Stomach smooth muscle (tissue), 2 donors: Measurements from ENCODE around the gene ST8SIA6.
"Not testable (repeated sequence)": the region's sequence is repeated elsewhere in the genome, so short reads cannot be mapped to it uniquely, and the experiment has no call there.

Experiments used
- H3K27ac ChIP-seq: one replicate; pipeline ENCODE4 v1.7.0; 2013; ENCODE audit warnings: mild to moderate bottlenecking, low read length, inconsistent platforms
- H3K27me3 ChIP-seq, 2 donors: one replicate each; pipeline ENCODE4 v1.7.0; 2013; ENCODE audit warnings: low read length in 2 of 2; ENCODE audit not compliant: insufficient read depth in 2 of 2, control insufficient read depth in 1 of 2
- H3K36me3 ChIP-seq, 2 donors: one replicate each; pipeline ENCODE4 v1.7.0; 2013; ENCODE audit warnings: low read length in 2 of 2; ENCODE audit not compliant: control insufficient read depth in 2 of 2, insufficient read depth in 2 of 2
- H3K4me1 ChIP-seq: one replicate; pipeline ENCODE4 v1.7.0; 2013; ENCODE audit warnings: low read length; ENCODE audit not compliant: control insufficient read depth, insufficient read depth
- H3K4me3 ChIP-seq, 2 donors: one replicate each; pipeline ENCODE4 v1.7.0; 2013; ENCODE audit warnings: low read length in 2 of 2
- H3K9ac ChIP-seq, 2 donors: one replicate each; pipeline ENCODE4 v1.7.0; 2013; ENCODE audit warnings: low read length in 2 of 2, mild to moderate bottlenecking in 1 of 2
- H3K9me3 ChIP-seq, 2 donors: one replicate each; pipeline ENCODE4 v1.7.0; 2013; ENCODE audit warnings: low read length in 2 of 2; ENCODE audit not compliant: control insufficient read depth in 2 of 2
- donor health status: healthy.
- donor health status: Pancreatic carcinoma.

Gene ST8SIA6

GRCh38 chr10:17436578-17436977 lies 17.8 kb downstream of the ST8SIA6 start:
- not testable (repeated sequence) for H3K4me3 ChIP-seq, H3K27me3 ChIP-seq, H3K4me1 ChIP-seq

GRCh38 chr10:17435953-17436352 lies 18.4 kb downstream of the ST8SIA6 start:
- Histone ChIP-seq H3K9me3 (no peaks in the 10 kb centered on the region), H3K27me3 (peaks cover 8 to 10% of the 10 kb centered on the region in 2 donors), H3K27ac (no peak overlapping the region), H3K36me3 (no peaks in the 10 kb centered on the region), H3K4me3 (no peak overlapping the region), H3K9ac (no peak overlapping the region), H3K4me1 (no peaks in the 10 kb centered on the region)

More at GRCh38 chr10:17436578-17436977, 17.8 kb downstream of the ST8SIA6 start:
- not testable (repeated sequence) for H3K36me3 ChIP-seq, H3K9me3 ChIP-seq, H3K27ac ChIP-seq, H3K9ac ChIP-seq

GRCh38 chr10:17435187-17435586 lies 19.2 kb downstream of the ST8SIA6 start:
- Histone ChIP-seq H3K9ac (no peak overlapping the region), H3K9me3 (no peaks in the 10 kb centered on the region), H3K36me3 (no peaks in the 10 kb centered on the region), H3K27me3 (peaks cover 8 to 10% of the 10 kb centered on the region in 2 donors), H3K4me3 (no peak overlapping the region), H3K4me1 (no peaks in the 10 kb centered on the region), H3K27ac (no peak overlapping the region)

DNA sequence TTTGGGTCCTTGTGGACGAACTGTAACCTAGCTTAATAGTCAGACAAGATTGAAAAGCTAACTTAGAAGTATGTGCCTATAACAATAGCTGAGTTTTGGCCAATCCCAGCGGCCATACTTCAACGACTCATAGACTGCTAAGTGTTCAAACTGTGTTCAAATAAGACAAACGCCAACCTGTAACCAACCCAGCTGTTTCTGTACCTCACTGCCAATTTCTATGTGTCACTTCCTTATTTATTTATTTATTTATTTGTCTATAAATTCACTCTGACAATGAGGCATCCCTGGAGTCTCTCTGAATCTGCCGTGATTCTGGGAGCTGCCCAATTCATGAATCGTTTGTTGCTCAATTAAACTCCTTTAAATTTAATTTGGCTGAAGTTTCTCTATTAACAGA lies 21.7 kb downstream of the ST8SIA6 start:
- Histone ChIP-seq H3K36me3 (no peaks in the 10 kb centered on the region), H3K4me3 (no peak overlapping the region), H3K4me1 (no peaks in the 10 kb centered on the region), H3K27ac (no peak overlapping the region), H3K27me3 (peaks cover 8 to 10% of the 10 kb centered on the region in 2 donors), H3K9me3 (no peaks in the 10 kb centered on the region), H3K9ac (no peak overlapping the region)

- Histone ChIP-seq H3K9ac (no peak overlapping the region), H3K9me3 (no peaks in the 10 kb centered on the region), H3K4me3 (no peak overlapping the region), H3K27ac (no peak overlapping the region), H3K36me3 (no peaks in the 10 kb centered on the region), H3K4me1 (no peaks in the 10 kb centered on the region), H3K27me3 (peaks cover 8 to 10% of the 10 kb centered on the region in 2 donors)
These were observed 22.5 kb downstream of the ST8SIA6 start for GRCh38 chr10:17431871-17432311.

DNA sequence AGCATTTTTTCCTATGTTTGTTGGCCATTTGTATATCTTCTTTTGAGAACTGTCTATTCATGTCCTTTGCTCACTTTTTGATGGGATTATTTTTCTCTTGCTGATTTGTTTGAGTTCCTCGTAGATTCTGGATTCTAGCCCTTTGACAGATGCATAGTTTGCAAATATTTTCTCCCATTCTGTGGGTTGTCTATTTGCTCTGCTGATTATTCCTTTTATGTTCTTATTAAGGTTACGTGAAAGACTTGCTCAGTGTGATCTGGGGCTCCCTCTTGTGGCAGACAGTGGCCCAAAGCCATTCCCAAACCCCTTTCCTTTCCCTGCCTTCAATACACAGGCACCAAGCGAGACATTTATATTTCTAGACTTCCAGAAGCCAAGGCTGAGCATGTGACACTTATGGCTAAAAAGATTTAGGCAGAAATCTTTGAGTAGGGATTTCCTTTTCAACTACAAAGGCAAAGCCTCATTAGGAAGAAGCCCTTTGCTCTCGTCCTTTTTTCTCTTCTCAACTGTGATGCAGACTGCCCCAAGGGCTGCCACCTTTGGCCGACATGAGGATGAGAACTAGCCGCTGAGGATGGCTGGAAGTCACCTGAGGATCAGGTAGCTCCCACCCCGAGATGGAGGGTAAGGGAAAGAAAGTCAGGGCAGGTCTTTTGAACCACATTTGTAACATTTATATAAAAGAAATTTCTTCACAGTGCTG lies 23.6 kb downstream of the ST8SIA6 start:
- no peaks in the 10 kb centered on the region for H3K36me3 ChIP-seq
- H3K27ac ChIP-seq: no peak overlapping the region
- no peak overlapping the region for H3K9ac ChIP-seq
- no peaks in the 10 kb centered on the region for H3K4me1 ChIP-seq
- H3K27me3 ChIP-seq: peaks cover 9 to 10% of the 10 kb centered on the region in 2 donors
- H3K9me3 ChIP-seq: no peaks in the 10 kb centered on the region
- no peak overlapping the region for H3K4me3 ChIP-seq

GRCh38 chr10:17429490-17429889 lies 24.9 kb downstream of the ST8SIA6 start:
- no peak overlapping the region for H3K9ac ChIP-seq
- H3K9me3 ChIP-seq: no peaks in the 10 kb centered on the region
- no peaks in the 10 kb centered on the region for H3K4me1 ChIP-seq
- no peak overlapping the region for H3K4me3 ChIP-seq
- no peaks in the 10 kb centered on the region for H3K36me3 ChIP-seq
- H3K27me3 ChIP-seq: peaks cover 8 to 10% of the 10 kb centered on the region in 2 donors
- no peak overlapping the region for H3K27ac ChIP-seq

DNA sequence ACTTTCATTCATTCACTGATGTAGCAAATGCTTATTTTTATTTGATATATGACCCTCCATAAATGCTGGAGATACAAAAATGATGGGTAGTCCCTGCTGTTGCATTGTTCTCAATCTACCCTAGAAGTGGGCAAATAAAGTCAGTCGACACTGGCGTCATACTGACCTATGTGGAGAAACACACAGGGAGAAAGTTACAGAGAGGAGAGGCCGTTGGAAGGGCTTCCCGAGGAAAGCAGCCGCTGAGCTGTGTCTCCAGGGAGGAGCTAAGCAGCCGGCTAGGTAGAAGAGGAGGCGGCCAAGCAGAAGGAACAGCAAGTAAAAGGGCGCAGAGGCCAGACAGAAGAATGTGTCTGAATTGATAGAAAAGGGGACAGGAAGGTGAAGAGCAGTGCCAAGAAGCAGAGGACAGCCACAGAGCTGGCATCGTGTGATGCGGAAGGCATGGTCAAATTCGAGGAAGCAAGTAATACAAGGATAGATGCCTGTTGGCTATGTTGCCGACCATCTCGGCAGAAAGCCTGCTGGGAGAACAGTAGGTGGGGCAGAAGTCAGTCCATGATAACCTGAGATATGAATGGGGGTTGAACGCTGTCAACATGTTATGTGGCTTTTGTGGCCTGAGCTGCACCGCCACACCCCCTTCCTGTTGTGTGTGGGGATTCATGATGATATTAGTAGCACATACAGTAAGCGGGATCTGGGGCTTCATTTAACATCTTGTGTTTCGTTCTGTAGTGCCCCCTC lies 25.9 kb downstream of the ST8SIA6 start:
- H3K27ac ChIP-seq: no peak overlapping the region
- no peak overlapping the region for H3K9ac ChIP-seq
- H3K9me3 ChIP-seq: no peaks in the 10 kb centered on the region
- no peaks in the 10 kb centered on the region for H3K4me1 ChIP-seq
- H3K27me3 ChIP-seq: peaks cover 4 to 5% of the 10 kb centered on the region in 2 donors
- H3K36me3 ChIP-seq: no peaks in the 10 kb centered on the region
- H3K4me3 ChIP-seq: no peak overlapping the region

DNA sequence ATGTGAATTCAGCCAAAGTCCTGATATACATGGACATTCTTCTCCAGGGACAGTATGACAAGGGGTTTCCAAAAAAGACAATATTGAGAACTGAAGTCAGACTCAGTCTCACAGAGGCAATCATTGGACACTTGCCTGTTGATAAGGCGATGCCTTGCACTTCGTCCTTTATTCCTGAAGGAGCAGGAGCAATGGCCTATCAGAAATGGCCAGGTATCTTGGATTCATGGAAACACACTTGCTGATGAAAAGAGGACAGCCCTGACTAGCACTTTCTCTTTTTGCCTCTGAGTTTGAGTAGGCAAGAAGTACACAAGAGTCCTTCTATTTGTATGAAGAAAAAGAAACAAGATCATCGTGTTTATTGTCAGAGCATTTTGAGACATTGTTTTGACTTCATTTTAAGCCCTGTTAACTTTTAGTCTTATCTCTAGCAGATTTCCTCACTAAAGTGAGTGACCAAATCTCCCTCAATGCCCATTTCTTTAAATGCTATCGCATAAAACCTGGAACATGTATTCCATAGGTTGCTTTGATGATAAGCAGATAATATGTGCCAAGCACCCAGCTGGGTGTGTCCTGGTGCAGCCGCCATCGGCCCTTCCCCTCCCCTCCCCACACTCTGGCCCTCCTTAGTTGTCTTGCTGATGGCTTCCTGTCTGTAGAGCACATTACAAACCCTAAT lies 26.6 kb downstream of the ST8SIA6 start:
- no peak overlapping the region for H3K9ac ChIP-seq
- no peaks in the 10 kb centered on the region for H3K36me3 ChIP-seq
- H3K9me3 ChIP-seq: no peaks in the 10 kb centered on the region
- peaks cover 2 to 3% of the 10 kb centered on the region in 2 donors for H3K27me3 ChIP-seq
- no peak overlapping the region for H3K27ac ChIP-seq
- no peak overlapping the region for H3K4me3 ChIP-seq
- H3K4me1 ChIP-seq: no peaks in the 10 kb centered on the region

DNA sequence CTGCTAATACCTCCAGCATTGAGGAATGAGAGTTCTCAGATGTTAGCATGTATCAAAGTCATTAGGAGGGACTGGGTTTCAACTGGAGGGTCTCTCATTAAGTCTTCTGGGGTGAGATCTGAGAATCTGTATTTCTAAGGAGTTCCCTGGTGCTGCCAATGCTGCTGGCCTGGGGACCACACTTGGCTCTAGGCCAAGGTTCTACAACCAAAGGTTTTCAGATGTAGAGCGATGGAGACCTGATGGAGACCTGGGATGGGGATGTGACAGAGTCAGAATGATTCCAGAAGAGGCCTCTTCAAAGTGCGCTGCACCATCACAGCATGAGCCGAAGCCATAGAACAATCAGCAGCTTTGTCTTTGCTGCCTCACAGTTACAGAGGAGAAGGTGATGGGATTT lies 27.2 kb downstream of the ST8SIA6 start:
- Histone ChIP-seq H3K9me3 (no peaks in the 10 kb centered on the region), H3K4me3 (no peak overlapping the region), H3K4me1 (no peaks in the 10 kb centered on the region), H3K27me3 (peaks cover 2 to 3% of the 10 kb centered on the region in 2 donors), H3K27ac (no peak overlapping the region), H3K9ac (no peak overlapping the region), H3K36me3 (no peaks in the 10 kb centered on the region)
